Memory B cell (primary cell): ENCODE measurements around the gene ST6GALNAC3.

Experiments
- ATAC-seq: fragments of 150-1000 bp; cut with Tn5 transposase; 2 replicates; pipeline ENCODE4 v1.10.0; 2021; ENCODE audit warnings: low read depth, mild to moderate bottlenecking, moderate library complexity
- DNase-seq, 2 donors: peaks; one replicate each; pipeline ENCODE4 v3.0.0; 2022; ENCODE audit warnings: low spot score in 2 of 2
- H3K27ac Mint-ChIP-seq: one replicate; pipeline ENCODE4 v1.8.0; 2022; ENCODE audit warnings: mild to moderate bottlenecking, moderate library complexity, mixed read lengths
- H3K27me3 Mint-ChIP-seq: one replicate; pipeline ENCODE4 v1.8.0; 2022; ENCODE audit warnings: mixed read lengths
- H3K36me3 Mint-ChIP-seq: one replicate; pipeline ENCODE4 v1.8.0; 2022; ENCODE audit warnings: mild to moderate bottlenecking, mixed read lengths
- H3K4me1 Mint-ChIP-seq: one replicate; pipeline ENCODE4 v1.8.0; 2022; ENCODE audit warnings: mixed read lengths
- H3K4me3 Mint-ChIP-seq: one replicate; pipeline ENCODE4 v1.8.0; 2022; ENCODE audit warnings: mild to moderate bottlenecking, moderate library complexity, mixed read lengths
- H3K9me3 Mint-ChIP-seq: one replicate; pipeline ENCODE4 v1.8.0; 2022; ENCODE audit warnings: mixed read lengths

ST6GALNAC3 gene

GRCh38 chr1:76054359-76054758 lies 20.2 kb upstream of the ST6GALNAC3 start:
- DNase-seq (no peak), ATAC-seq (no peak)
- H3K36me3 Mint-ChIP-seq, result no peaks in the 10 kb centered on the region
- no peaks in the 10 kb centered on the region for H3K4me1 Mint-ChIP-seq
- H3K9me3 Mint-ChIP-seq, result peaks cover 3% of the 10 kb centered on the region
- H3K27ac Mint-ChIP-seq, result no peak overlapping the region
- H3K27me3 Mint-ChIP-seq, result peaks cover 8% of the 10 kb centered on the region
- H3K4me3 Mint-ChIP-seq, result no peak overlapping the region

GRCh38 chr1:76055987-76056386 lies 18.6 kb upstream of the ST6GALNAC3 start:
- Mint-ChIP-seq H3K4me3 (no peak overlapping the region), H3K4me1 (no peaks in the 10 kb centered on the region), H3K9me3 (peaks cover 2% of the 10 kb centered on the region), H3K27me3 (peaks cover 8% of the 10 kb centered on the region), H3K36me3 (no peaks in the 10 kb centered on the region), H3K27ac (no peak overlapping the region)
- DNase-seq (no peak), ATAC-seq (no peak)

- no peaks in the 10 kb centered on the region for H3K4me1 Mint-ChIP-seq
- peaks cover 10% of the 10 kb centered on the region for H3K27me3 Mint-ChIP-seq
- no peak for DNase-seq
- no peaks in the 10 kb centered on the region for H3K36me3 Mint-ChIP-seq
- H3K27ac Mint-ChIP-seq, result no peak overlapping the region
- no peaks in the 10 kb centered on the region for H3K9me3 Mint-ChIP-seq
- no peak overlapping the region for H3K4me3 Mint-ChIP-seq
- ATAC-seq, result no peak
Observed at GRCh38 chr1:76059451-76059850, 15.1 kb upstream of the ST6GALNAC3 start.

- H3K4me1 Mint-ChIP-seq, result no peaks in the 10 kb centered on the region
- ATAC-seq, result no peak
- no peak overlapping the region for H3K4me3 Mint-ChIP-seq
- peaks cover 11% of the 10 kb centered on the region for H3K27me3 Mint-ChIP-seq
- H3K36me3 Mint-ChIP-seq, result no peaks in the 10 kb centered on the region
- DNase-seq, result no peak
- H3K27ac Mint-ChIP-seq, result no peak overlapping the region
- no peaks in the 10 kb centered on the region for H3K9me3 Mint-ChIP-seq
Observed at GRCh38 chr1:76065270-76065669, 9.3 kb upstream of the ST6GALNAC3 start.

- Mint-ChIP-seq H3K9me3 (no peaks in the 10 kb centered on the region), H3K4me3 (no peak overlapping the region), H3K27ac (no peak overlapping the region), H3K27me3 (peaks cover 11% of the 10 kb centered on the region), H3K4me1 (no peaks in the 10 kb centered on the region), H3K36me3 (no peaks in the 10 kb centered on the region)
- no peak for DNase-seq
- no peak for ATAC-seq
Observed at GRCh38 chr1:76066394-76066793, 8.2 kb upstream of the ST6GALNAC3 start.

- no peaks in the 10 kb centered on the region for H3K36me3 Mint-ChIP-seq
- H3K9me3 Mint-ChIP-seq, result no peaks in the 10 kb centered on the region
- DNase-seq (no peak), ATAC-seq (no peak)
- peaks cover 9% of the 10 kb centered on the region for H3K27me3 Mint-ChIP-seq
- H3K4me1 Mint-ChIP-seq, result no peaks in the 10 kb centered on the region
- no peak overlapping the region for H3K27ac Mint-ChIP-seq
- H3K4me3 Mint-ChIP-seq, result no peak overlapping the region
Observed at GRCh38 chr1:76068542-76068941, 6.0 kb upstream of the ST6GALNAC3 start.

- Mint-ChIP-seq H3K9me3 (no peaks in the 10 kb centered on the region), H3K4me1 (peaks cover under 1% of the 10 kb centered on the region), H3K4me3 (no peak overlapping the region)
Observed at GRCh38 chr1:76068953-76069561, 5.5 kb upstream of the ST6GALNAC3 start.

GRCh38 chr1:76070538-76070937 lies 4.0 kb upstream of the ST6GALNAC3 start:
- Mint-ChIP-seq H3K27ac (no peak overlapping the region), H3K36me3 (no peaks in the 10 kb centered on the region), H3K4me3 (no peak overlapping the region), H3K4me1 (peaks cover 9% of the 10 kb centered on the region), H3K9me3 (no peaks in the 10 kb centered on the region), H3K27me3 (peaks cover 1% of the 10 kb centered on the region)
- ATAC-seq, result no peak
- DNase-seq, result no peak

More at GRCh38 chr1:76068953-76069561, 5.5 kb upstream of the ST6GALNAC3 start:
- H3K36me3 Mint-ChIP-seq, result no peaks in the 10 kb centered on the region
- DNase-seq, result no peak
- no peak overlapping the region for H3K27ac Mint-ChIP-seq
- H3K27me3 Mint-ChIP-seq, result peaks cover 6% of the 10 kb centered on the region
- no peak for ATAC-seq

GRCh38 chr1:76073481-76073880 lies 1.1 kb upstream of the ST6GALNAC3 start:
- H3K9me3 Mint-ChIP-seq, result peaks cover 2% of the 10 kb centered on the region
- peaks cover 3% of the 10 kb centered on the region for H3K36me3 Mint-ChIP-seq
- no peak for ATAC-seq
- H3K4me1 Mint-ChIP-seq, result peaks cover 18% of the 10 kb centered on the region
- H3K27ac Mint-ChIP-seq, result no peak overlapping the region
- no peak overlapping the region for H3K4me3 Mint-ChIP-seq
- no peak for DNase-seq
- H3K27me3 Mint-ChIP-seq, result peaks cover 3% of the 10 kb centered on the region

GRCh38 chr1:76075188-76075489 lies 593 bp downstream of the ST6GALNAC3 start:
- H3K4me3 Mint-ChIP-seq, result peak overlapping the region; percentile 84
- peaks cover 3% of the 10 kb centered on the region for H3K36me3 Mint-ChIP-seq
- peaks cover 2% of the 10 kb centered on the region for H3K9me3 Mint-ChIP-seq
- DNase-seq (no peak), ATAC-seq (no peak)
- H3K27ac Mint-ChIP-seq, result peak overlapping the region; percentile 29
- peaks cover 3% of the 10 kb centered on the region for H3K27me3 Mint-ChIP-seq
- H3K4me1 Mint-ChIP-seq, result peaks cover 18% of the 10 kb centered on the region

GRCh38 chr1:76075877-76076276 lies 1.3 kb downstream of the ST6GALNAC3 start:
- DNase-seq (peak in 1 of 2 donors; percentile 16), ATAC-seq (peak; percentile 64)
- Mint-ChIP-seq H3K27me3 (peaks cover 3% of the 10 kb centered on the region), H3K9me3 (peaks cover 2% of the 10 kb centered on the region), H3K4me3 (peak overlapping the region; percentile 84), H3K4me1 (peaks cover 20% of the 10 kb centered on the region), H3K36me3 (peaks cover 3% of the 10 kb centered on the region), H3K27ac (peak overlapping the region; percentile 29)

GRCh38 chr1:76079475-76080227 lies 5.1 kb downstream of the ST6GALNAC3 start:
- peaks cover 25% of the 10 kb centered on the region for H3K4me1 Mint-ChIP-seq
- no peak overlapping the region for H3K27ac Mint-ChIP-seq
- H3K36me3 Mint-ChIP-seq, result peaks cover 3% of the 10 kb centered on the region
- peaks cover 3% of the 10 kb centered on the region for H3K27me3 Mint-ChIP-seq
- peaks cover 2% of the 10 kb centered on the region for H3K9me3 Mint-ChIP-seq
- DNase-seq (no peak), ATAC-seq (no peak)
- H3K4me3 Mint-ChIP-seq, result no peak overlapping the region

GRCh38 chr1:76080552-76081079 lies 6.1 kb downstream of the ST6GALNAC3 start:
- peaks cover 19% of the 10 kb centered on the region for H3K4me1 Mint-ChIP-seq
- H3K36me3 Mint-ChIP-seq, result peaks cover 3% of the 10 kb centered on the region
- ATAC-seq (no peak), DNase-seq (no peak)
- peak overlapping the region; percentile 0 for H3K27ac Mint-ChIP-seq
- H3K9me3 Mint-ChIP-seq, result peaks cover 2% of the 10 kb centered on the region
- H3K4me3 Mint-ChIP-seq, result no peak overlapping the region
- H3K27me3 Mint-ChIP-seq, result peaks cover 3% of the 10 kb centered on the region

GRCh38 chr1:76082062-76082461 lies 7.5 kb downstream of the ST6GALNAC3 start:
- Mint-ChIP-seq H3K4me1 (peaks cover 11% of the 10 kb centered on the region), H3K27ac (no peak overlapping the region), H3K4me3 (no peak overlapping the region), H3K36me3 (peaks cover 3% of the 10 kb centered on the region), H3K9me3 (peaks cover 2% of the 10 kb centered on the region), H3K27me3 (peaks cover 2% of the 10 kb centered on the region)
- DNase-seq (no peak), ATAC-seq (no peak)
